NT2/D1 (cell line): ENCODE data around the gene KRTAP29-1.

ENCODE experiments used
- SUZ12 ChIP-seq: IDR thresholded peaks from 2 replicates; pipeline ENCODE4 v1.6.1; 2011; ENCODE audit not compliant: insufficient read length, insufficient read depth; ENCODE audit errors: extremely low read depth
- YY1 ChIP-seq: IDR thresholded peaks from 2 replicates; pipeline ENCODE4 v1.6.1; 2011; ENCODE audit not compliant: insufficient read length, insufficient read depth
- ZNF274 ChIP-seq: IDR thresholded peaks from 2 replicates; pipeline ENCODE4 v1.6.1; 2011; ENCODE audit warnings: mild to moderate bottlenecking, low read depth, low read length

GRCh38 chr17:41287050-41287449 is 15.6 kb downstream of the KRTAP29-1 start:
- TF ChIP-seq YY1 (no peak), ZNF274 (no peak), SUZ12 (no peak)
